IPS-20b (cell line): Measurements from ENCODE around the gene APOBEC3H.

Experiments used
- H3K27ac ChIP-seq: one replicate; pipeline ENCODE4 v1.5.1; 2013; ENCODE audit warnings: low read length
- H3K27me3 ChIP-seq: 2 replicates; pipeline ENCODE4 v1.6.1; 2013; ENCODE audit warnings: mild to moderate bottlenecking, low read length, inconsistent platforms; ENCODE audit not compliant: insufficient read depth
- H3K36me3 ChIP-seq: 2 replicates; pipeline ENCODE4 v1.6.1; 2013; ENCODE audit warnings: low read depth, mild to moderate bottlenecking, inconsistent platforms, low read length, moderate library complexity; ENCODE audit not compliant: insufficient read depth
- H3K4me1 ChIP-seq: 2 replicates; pipeline ENCODE4 v1.6.1; 2013; ENCODE audit warnings: mild to moderate bottlenecking, control low read depth, inconsistent platforms, low read length, moderate library complexity; ENCODE audit not compliant: insufficient read depth
- H3K4me3 ChIP-seq: 2 replicates; pipeline ENCODE4 v1.5.1; 2013; ENCODE audit warnings: mild to moderate bottlenecking, low read length, inconsistent platforms
- H3K9ac ChIP-seq: 2 replicates; pipeline ENCODE4 v1.6.1; 2013; ENCODE audit warnings: low read depth, mild to moderate bottlenecking, inconsistent platforms, low read length, moderate library complexity
- H3K9me3 ChIP-seq: 2 replicates; pipeline ENCODE4 v1.6.1; 2013; ENCODE audit warnings: mild to moderate bottlenecking, low read depth, low read length, inconsistent platforms; ENCODE audit not compliant: insufficient read depth

Gene APOBEC3H

DNA sequence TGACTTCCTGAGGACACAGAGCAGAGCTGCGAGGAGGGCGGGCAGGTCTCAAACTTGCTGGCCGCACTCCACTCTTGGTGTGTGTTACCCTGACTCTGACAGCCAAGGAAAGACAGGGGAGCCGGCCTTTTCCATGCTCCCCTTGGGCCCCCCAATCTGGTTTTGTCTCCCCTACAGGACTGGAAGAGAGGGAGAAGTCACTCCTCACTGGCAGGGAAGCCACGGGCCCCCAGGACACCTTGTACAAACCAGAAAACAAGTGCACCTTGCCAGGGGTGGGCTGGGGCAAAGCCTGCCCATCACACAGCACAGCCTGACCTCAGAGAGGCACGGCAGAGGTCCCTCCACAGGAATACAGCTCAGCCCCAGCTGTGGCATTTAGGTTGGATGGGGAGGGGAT is 35.2 kb downstream of the APOBEC3H start:
- H3K36me3 ChIP-seq, result no peaks in the 10 kb centered on the region
- H3K4me3 ChIP-seq, result no peak overlapping the region
- H3K27me3 ChIP-seq, result no peaks in the 10 kb centered on the region
- no peak overlapping the region for H3K27ac ChIP-seq
- no peaks in the 10 kb centered on the region for H3K9me3 ChIP-seq
- H3K4me1 ChIP-seq, result peaks cover 12% of the 10 kb centered on the region; the same call in 1 of the 2 replicates
- H3K9ac ChIP-seq, result no peak overlapping the region

DNA sequence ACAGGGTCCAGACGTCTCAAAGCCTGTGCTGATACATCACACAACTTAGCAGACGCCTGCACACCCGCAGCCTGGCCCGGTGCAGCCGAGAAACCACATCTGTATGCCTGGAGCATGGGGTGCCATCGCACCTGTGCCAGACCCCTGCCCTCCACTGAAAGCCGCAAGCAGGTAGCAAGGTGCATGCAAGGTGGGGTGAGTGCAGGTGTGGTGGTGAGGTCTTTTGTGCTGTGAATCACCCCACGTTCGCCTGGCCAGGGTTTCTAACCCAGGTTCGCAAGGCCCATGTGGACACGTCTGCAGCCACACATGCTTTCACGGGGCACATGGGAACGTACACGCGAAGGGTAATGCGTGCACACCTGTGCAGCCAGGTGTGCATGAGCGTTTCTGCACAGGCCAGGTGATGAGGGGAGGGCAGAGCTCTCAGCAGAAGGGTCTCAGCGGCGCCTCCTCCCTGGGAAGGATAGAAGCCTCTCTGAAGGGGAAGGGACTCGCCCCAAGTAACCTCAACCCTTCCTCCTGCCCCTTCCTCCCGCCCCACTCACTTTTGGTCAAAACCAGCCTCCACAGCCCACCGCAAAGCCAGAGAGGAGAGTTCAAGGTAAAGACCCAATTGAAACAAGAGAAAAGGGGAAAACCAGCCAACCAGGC is 36.0 kb downstream of the APOBEC3H start:
- Histone ChIP-seq H3K9me3 (no peaks in the 10 kb centered on the region), H3K27ac (no peak overlapping the region), H3K9ac (no peak overlapping the region), H3K27me3 (no peaks in the 10 kb centered on the region), H3K36me3 (no peaks in the 10 kb centered on the region), H3K4me3 (no peak overlapping the region), H3K4me1 (peaks cover 12% of the 10 kb centered on the region; the same call in 1 of the 2 replicates)

DNA sequence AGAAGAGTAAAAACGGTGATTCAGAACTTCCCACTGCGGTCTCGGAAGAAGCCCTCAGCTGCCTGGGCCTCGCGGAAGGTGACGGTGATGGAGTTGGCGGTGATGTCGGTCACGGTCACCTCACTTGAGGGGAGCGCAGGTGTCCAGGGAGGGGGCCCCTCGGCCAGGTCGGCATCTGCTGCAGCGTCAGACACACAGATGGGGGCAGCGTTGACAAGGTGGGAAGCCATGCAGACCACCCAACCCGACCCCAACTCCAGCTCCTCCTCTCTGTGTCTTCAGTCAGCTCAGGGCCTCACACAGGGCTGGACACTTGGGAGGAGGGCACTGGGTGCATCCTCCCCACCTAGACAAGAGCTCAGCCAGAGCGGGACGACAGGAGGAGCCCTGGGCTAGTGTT is 36.8 kb downstream of the APOBEC3H start:
- Histone ChIP-seq H3K4me3 (no peak overlapping the region), H3K27me3 (no peaks in the 10 kb centered on the region), H3K9ac (no peak overlapping the region), H3K9me3 (no peaks in the 10 kb centered on the region), H3K27ac (no peak overlapping the region), H3K36me3 (no peaks in the 10 kb centered on the region), H3K4me1 (peaks cover 12% of the 10 kb centered on the region; the same call in 1 of the 2 replicates)

DNA sequence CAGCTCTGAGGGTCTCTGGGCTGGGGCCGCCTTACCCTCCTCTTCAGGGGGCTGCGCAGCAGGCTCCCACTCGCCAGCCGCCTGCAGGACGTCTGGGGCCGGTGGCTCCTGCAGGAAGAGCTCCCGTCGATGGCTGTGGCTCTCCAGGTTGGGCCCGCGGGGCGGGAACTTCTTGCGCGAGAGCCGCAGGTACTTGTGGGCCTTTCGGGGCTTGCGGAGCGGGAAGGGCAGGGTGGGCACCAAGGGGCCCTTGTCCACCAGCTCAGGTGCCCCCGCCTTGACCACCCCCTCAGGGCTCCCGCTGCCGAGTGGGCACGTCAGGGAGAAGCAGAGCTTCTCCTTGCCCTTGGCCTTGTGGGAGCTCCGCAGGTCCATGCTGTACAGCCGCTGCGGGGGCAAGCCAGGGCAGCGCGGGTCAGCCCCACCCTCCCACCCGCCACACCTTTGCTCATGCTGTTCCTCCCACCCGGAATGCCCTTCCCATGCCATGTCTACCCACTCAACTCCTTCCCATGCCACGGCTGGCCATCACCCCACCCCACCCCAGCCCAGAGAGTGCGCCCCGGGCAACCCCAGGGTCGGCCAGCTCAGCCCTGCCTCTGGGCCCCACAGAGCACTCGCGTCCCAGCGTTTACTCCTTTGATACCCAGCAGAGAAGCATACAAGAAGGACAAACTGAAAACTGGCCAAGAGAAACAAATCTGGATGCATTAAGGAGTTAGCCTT is 37.5 kb downstream of the APOBEC3H start:
- Histone ChIP-seq H3K27ac (no peak overlapping the region), H3K27me3 (no peaks in the 10 kb centered on the region), H3K4me1 (peaks cover 12% of the 10 kb centered on the region; the same call in 1 of the 2 replicates), H3K9ac (no peak overlapping the region), H3K4me3 (no peak overlapping the region), H3K36me3 (no peaks in the 10 kb centered on the region), H3K9me3 (no peaks in the 10 kb centered on the region)

DNA sequence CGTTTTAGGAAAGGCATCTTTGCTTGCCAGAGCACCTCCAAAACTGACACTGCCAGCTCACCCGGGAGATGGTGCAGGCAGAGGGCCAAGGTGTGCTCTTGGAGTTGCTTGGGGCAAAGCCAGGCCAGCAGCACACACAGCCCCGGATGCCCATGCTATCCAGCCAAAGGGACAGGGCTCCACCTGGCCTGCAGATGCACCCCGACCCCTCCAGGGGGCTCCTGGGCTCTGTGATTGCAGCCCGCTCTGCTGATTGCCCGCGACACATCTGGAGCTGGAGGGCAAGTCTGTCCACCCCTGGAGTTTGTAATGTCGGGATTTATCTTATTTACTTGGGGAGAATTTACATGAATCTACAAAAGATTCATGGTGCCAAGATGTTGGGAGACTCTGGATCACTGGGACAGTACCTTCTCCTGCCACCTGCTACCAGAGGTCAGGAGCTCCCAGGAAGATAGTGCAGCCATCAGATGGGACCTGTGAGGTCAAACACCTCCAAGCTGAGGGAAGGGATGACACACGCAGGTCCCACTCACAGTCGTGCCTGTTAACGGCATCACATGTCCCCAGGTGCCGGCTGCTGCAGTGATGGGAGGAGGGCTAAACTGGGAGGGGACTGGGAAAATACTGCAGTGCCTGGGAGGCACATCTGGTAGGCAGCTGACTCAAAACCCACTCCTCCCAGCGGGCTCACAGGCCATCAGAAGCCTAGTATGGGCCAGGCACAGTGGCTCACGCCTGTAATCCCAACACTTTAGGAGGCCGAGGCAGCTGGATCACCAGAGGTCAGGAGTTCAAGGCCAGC is 38.2 kb downstream of the APOBEC3H start:
- H3K4me3 ChIP-seq, result no peak overlapping the region
- peaks cover 8% of the 10 kb centered on the region; the same call in 1 of the 2 replicates for H3K4me1 ChIP-seq
- H3K36me3 ChIP-seq, result no peaks in the 10 kb centered on the region
- H3K27me3 ChIP-seq, result no peaks in the 10 kb centered on the region
- no peak overlapping the region for H3K27ac ChIP-seq
- no peak overlapping the region for H3K9ac ChIP-seq
- no peaks in the 10 kb centered on the region for H3K9me3 ChIP-seq

DNA sequence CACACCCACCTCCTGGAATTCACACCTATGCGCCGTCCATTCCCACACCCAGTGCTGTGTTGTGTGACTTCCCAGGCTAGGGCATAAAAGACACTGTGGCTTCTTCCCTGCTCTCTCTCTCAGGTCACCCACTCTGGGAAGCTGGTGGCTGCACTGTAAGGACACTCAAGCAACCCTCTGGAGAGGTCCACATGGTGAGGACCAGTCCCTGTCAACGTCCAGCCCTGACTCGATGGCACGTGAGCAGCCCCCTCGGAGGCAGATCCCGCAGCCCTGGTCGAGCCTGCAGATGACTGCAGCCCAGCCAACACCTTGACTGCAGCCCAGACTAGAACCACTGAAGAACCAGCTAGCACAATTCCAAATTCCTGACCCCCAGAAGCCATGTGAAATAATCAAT is 39.3 kb downstream of the APOBEC3H start:
- H3K36me3 ChIP-seq, result no peaks in the 10 kb centered on the region
- no peak overlapping the region for H3K27ac ChIP-seq
- H3K4me3 ChIP-seq, result no peak overlapping the region
- no peaks in the 10 kb centered on the region for H3K9me3 ChIP-seq
- H3K9ac ChIP-seq, result no peak overlapping the region
- peaks cover 3% of the 10 kb centered on the region; the same call in 1 of the 2 replicates for H3K4me1 ChIP-seq
- no peaks in the 10 kb centered on the region for H3K27me3 ChIP-seq

DNA sequence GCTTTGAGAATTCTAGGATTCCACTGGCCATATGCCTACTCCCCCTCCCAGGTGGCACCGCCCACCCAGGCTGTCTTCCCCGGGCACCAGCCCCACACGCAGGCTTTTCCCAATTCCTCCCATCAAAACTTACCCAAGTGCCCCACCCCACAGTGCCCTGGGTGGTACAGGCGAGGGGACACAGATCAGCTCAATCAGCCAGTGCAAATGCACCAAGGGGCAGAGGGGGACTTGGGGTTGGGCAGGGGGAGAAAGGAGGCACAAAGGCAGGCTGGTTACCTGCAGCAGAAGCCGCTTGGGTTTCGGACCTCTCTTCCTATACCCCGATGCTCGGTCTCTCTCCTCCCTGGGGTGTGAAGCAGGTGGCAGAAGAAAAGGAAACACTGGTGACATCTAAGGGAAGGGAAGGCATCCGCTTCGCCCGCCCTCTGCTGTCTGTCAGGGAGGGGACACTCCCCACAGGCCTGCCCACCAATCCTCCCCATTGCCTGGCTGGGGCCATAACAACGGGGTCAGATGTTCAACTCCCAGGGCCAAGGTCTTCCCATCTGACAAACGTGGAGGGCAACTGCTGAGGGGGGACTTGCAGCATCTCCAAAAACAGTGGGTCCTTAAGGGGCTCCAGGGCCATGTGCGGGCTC is 41.4 kb downstream of the APOBEC3H start:
- no peak overlapping the region for H3K9ac ChIP-seq
- H3K27ac ChIP-seq, result no peak overlapping the region
- no peak overlapping the region for H3K4me3 ChIP-seq
- H3K36me3 ChIP-seq, result no peaks in the 10 kb centered on the region
- no peaks in the 10 kb centered on the region for H3K9me3 ChIP-seq
- peaks cover 2% of the 10 kb centered on the region; the same call in 1 of the 2 replicates for H3K27me3 ChIP-seq
- no peaks in the 10 kb centered on the region for H3K4me1 ChIP-seq

DNA sequence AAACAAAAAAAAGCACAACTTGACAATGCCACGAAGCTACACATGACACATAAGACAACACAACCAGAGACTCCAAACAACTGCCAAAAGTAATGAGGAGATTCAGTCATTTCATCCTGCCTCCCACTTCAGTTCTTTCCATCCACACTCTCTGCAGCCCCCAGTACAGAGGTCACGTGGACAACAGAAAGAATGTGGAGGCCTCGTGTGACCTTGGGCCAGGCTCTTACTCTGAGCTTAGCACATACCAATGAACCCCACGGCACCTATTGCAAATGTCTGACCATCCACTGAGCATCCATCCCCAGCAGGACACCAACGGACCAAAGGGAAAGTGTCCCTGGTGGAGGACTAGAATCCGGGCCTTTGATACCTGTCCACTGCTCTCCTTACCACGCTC is 42.9 kb downstream of the APOBEC3H start:
- Histone ChIP-seq H3K9ac (no peak overlapping the region), H3K4me3 (no peak overlapping the region), H3K36me3 (no peaks in the 10 kb centered on the region), H3K9me3 (no peaks in the 10 kb centered on the region), H3K4me1 (no peaks in the 10 kb centered on the region), H3K27ac (no peak overlapping the region), H3K27me3 (peaks cover 17% of the 10 kb centered on the region; the same call in 1 of the 2 replicates)

DNA sequence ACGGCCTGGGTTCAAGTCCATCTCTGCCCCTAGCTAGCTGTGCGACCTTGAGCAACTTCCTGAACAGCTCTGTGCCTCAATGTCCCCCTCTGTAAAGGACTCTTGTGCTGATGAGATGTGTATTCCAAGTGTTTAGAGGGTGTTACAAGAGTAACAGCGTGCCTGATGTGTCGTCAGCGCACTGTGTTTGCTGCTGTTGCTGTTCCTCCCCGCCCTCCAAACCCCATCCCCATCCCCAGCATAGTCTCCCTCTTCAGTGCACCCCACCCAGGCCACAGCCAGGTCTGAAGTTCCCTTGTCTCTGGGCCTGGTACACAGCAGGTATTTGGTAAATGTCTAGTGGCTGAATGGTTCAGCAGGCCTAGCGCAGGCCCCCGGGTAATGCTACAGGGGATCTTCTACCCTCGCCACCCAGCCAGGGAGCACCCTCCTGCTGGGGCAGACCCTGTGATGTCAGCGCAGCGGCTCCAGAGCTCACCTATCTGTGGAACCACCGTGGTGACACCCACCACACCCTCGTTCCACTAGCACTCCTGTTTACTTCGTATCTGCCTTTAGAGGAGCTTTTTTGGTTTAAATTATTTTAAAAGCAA is 45.1 kb downstream of the APOBEC3H start:
- no peak overlapping the region for H3K27ac ChIP-seq
- no peak overlapping the region for H3K9ac ChIP-seq
- H3K4me3 ChIP-seq, result no peak overlapping the region
- peaks cover 17% of the 10 kb centered on the region; the same call in 1 of the 2 replicates for H3K27me3 ChIP-seq
- H3K4me1 ChIP-seq, result no peaks in the 10 kb centered on the region
- H3K9me3 ChIP-seq, result no peaks in the 10 kb centered on the region
- no peaks in the 10 kb centered on the region for H3K36me3 ChIP-seq

DNA sequence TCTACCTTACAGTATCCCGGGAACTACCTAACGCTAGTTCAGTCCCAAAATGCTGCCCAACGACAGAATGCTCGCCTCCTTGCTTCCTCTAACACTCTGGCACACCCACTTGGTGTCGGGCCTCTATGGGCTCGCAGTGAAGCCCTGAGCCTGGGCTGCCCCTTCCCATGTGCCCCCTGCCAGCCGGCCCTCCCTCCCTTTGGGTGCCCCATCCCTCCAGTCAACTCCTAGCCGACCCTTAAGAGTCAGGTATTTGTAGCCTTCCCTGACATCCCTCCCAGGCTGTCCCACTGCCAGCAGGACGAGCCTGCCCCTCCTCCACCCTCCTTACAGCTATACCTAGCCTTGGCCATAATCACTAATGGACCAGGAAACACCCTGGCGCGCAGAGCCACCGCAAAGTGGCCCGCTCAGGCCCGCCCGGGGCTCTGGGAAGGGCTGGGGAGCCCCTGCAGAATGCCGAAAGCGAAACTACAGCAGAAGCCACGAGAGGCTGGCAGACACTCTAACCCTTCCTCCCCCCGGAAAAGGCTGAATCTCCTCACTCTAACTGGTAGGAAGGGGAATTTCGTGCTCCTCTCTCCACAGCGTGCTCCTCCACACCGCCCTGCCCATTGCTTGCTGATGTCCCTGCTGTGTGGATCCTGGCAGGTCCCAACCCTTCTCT is 47.2 kb downstream of the APOBEC3H start:
- Histone ChIP-seq H3K9ac (no peak overlapping the region; the same call in 1 of the 2 replicates), H3K27ac (no peak overlapping the region), H3K4me1 (peaks cover 5% of the 10 kb centered on the region; the same call in 1 of the 2 replicates), H3K4me3 (peak overlapping the region; percentile 85; the same call in 1 of the 2 replicates), H3K36me3 (no peaks in the 10 kb centered on the region), H3K9me3 (no peaks in the 10 kb centered on the region), H3K27me3 (peaks cover 17% of the 10 kb centered on the region; the same call in 1 of the 2 replicates)
